ENCODE measurements around the gene GRAMD2B.

DNA sequence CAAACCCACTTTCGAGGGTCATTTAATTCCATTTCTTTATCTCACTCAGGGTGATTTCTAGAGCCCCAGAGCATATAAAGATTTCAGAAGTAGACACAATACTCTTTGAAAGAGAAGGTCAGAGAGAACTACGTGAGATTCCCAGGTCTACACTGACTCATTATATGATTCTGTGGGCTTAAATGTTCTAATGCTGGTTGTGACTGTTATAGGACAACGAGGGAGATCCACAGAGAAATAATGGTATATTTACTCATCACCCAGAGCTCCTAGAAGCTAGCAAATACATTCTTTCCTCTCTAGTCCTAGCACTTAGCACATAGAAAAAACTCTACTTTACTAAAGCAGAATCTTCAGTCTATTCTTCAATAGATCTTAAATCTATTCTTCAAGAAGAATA lies 39.4 kb upstream of the GRAMD2B start:
- TF ChIP-seq, protein P1, sequence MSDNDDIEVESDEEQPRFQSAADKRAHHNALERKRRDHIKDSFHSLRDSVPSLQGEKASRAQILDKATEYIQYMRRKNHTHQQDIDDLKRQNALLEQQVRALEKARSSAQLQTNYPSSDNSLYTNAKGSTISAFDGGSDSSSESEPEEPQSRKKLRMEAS (IDR thresholded peaks at IDR 0.05): no peak
- TF ChIP-seq, protein P2, sequence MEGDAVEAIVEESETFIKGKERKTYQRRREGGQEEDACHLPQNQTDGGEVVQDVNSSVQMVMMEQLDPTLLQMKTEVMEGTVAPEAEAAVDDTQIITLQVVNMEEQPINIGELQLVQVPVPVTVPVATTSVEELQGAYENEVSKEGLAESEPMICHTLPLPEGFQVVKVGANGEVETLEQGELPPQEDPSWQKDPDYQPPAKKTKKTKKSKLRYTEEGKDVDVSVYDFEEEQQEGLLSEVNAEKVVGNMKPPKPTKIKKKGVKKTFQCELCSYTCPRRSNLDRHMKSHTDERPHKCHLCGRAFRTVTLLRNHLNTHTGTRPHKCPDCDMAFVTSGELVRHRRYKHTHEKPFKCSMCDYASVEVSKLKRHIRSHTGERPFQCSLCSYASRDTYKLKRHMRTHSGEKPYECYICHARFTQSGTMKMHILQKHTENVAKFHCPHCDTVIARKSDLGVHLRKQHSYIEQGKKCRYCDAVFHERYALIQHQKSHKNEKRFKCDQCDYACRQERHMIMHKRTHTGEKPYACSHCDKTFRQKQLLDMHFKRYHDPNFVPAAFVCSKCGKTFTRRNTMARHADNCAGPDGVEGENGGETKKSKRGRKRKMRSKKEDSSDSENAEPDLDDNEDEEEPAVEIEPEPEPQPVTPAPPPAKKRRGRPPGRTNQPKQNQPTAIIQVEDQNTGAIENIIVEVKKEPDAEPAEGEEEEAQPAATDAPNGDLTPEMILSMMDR (IDR thresholded peaks at IDR 0.05; ENCODE audit: control extremely low read depth in 1 of 3, insufficient read depth in 1 of 3, low read depth in 1 of 3, low read length in 3 of 3): no peak
- TF ChIP-seq CTBP2 (IDR thresholded peaks at IDR 0.05; ENCODE audit: borderline replicate concordance, insufficient read depth, insufficient read length, low read length) (no peak), EP300 (IDR thresholded peaks at IDR 0.05; ENCODE audit: borderline replicate concordance in 1 of 2, low read depth in 2 of 2, low read length in 2 of 2) (no peak), KDM4A (IDR thresholded peaks at IDR 0.05; ENCODE audit: low read depth, low read length, severe bottlenecking) (no peak), GTF2F1 (IDR thresholded peaks at IDR 0.05; ENCODE audit: borderline replicate concordance, low read depth, low read length) (no peak)

Measured in H1 (cell line).